HG03025 (cell line): ENCODE measurements around the gene TIMM44.

ENCODE experiments used
- ATAC-seq: cut with Tn5 transposase; IDR thresholded peaks from one replicate; pipeline ENCODE4 v1.9.1; 2021; ENCODE audit warnings: mild to moderate bottlenecking, moderate library complexity; ENCODE audit not compliant: unreplicated experiment, low FRiP score

TIMM44 gene

GRCh38 chr19:7916103-7916954 lies 27.1 kb downstream of the TIMM44 start:
- ATAC-seq: no peak

GRCh38 chr19:7915250-7916102 lies 28.0 kb downstream of the TIMM44 start:
- ATAC-seq: no peak

GRCh38 chr19:7914598-7915045 lies 28.8 kb downstream of the TIMM44 start, which contains the start of gene TGFBR3L:
Gene TGFBR3L, plus strand, starts transcription at chr19:7914830.
- ATAC-seq: no peak

- no peak for ATAC-seq
These were observed 29.4 kb downstream of the TIMM44 start for GRCh38 chr19:7914099-7914498.

- no peak for ATAC-seq
These were observed 29.8 kb downstream of the TIMM44 start for GRCh38 chr19:7913652-7914051.

GRCh38 chr19:7912697-7913564 lies 30.5 kb downstream of the TIMM44 start:
- ATAC-seq: no peak

GRCh38 chr19:7912144-7912696 lies 31.2 kb downstream of the TIMM44 start:
- ATAC-seq: no peak

GRCh38 chr19:7911508-7912143 lies 31.8 kb downstream of the TIMM44 start:
- no peak for ATAC-seq

GRCh38 chr19:7910321-7911161 lies 32.9 kb downstream of the TIMM44 start:
- ATAC-seq: no peak

GRCh38 chr19:7909471-7910067 lies 33.9 kb downstream of the TIMM44 start:
- ATAC-seq: no peak

GRCh38 chr19:7908742-7909461 lies 34.6 kb downstream of the TIMM44 start:
- ATAC-seq: no peak

GRCh38 chr19:7908078-7908699 lies 35.3 kb downstream of the TIMM44 start:
- ATAC-seq: no peak

- no peak for ATAC-seq
These were observed 35.9 kb downstream of the TIMM44 start for GRCh38 chr19:7907544-7907943.

- ATAC-seq: no peak
These were observed 36.3 kb downstream of the TIMM44 start for GRCh38 chr19:7907122-7907521.

- ATAC-seq: no peak
These were observed 37.6 kb downstream of the TIMM44 start for GRCh38 chr19:7905859-7906258.

GRCh38 chr19:7905268-7905667 lies 38.2 kb downstream of the TIMM44 start:
- ATAC-seq: no peak
